Motor neuron (in vitro differentiated cells): Measurements from ENCODE around the gene GABRR2. TPM values are rescaled to one million over a fixed set of nuclear protein-coding genes. Genes with fewer than 3 reads are reported as not detected.

ENCODE experiments used
- ATAC-seq, 8 experiments: fragments of 200-7000 bp; cut with Tn5 transposase; replicated peaks in 6 of 8; 2 replicates each; pipeline ENCODE4 v1.8.0; 2021; ENCODE audit warnings: mild to moderate bottlenecking in 8 of 8, moderate library complexity in 8 of 8
- H3K27ac ChIP-seq, 2 donors: fragments of 250-450 bp; sonication (Bioruptor Pico); 2 replicates each; pipeline ENCODE4 v1.9.0; 2021; ENCODE audit warnings: antibody characterized with exemption in 2 of 2, mild to moderate bottlenecking in 2 of 2, moderate library complexity in 1 of 2
- H3K4me1 ChIP-seq, 2 donors: fragments of 250-450 bp; sonication (Bioruptor Pico); replicated peaks in 1 of 2; 2 replicates each; pipeline ENCODE4 v1.6.1; 2021; ENCODE audit warnings: antibody characterized with exemption in 2 of 2, mild to moderate bottlenecking in 2 of 2, moderate library complexity in 1 of 2
- H3K4me3 ChIP-seq, 5 donors: fragments of 250-450 bp; sonication (Bioruptor Pico); 2 replicates each; pipeline ENCODE4 v1.9.0; 2021; ENCODE audit warnings: antibody characterized with exemption in 5 of 5, mild to moderate bottlenecking in 5 of 5, moderate library complexity in 4 of 5
- WGBS, 10 experiments: fragments of 450-650 bp; shearing (Covaris generic); methylation state at CpG; one replicate each; pipeline ENCODE4 v1.0.0; 2022; 5-methylcytosine and 5-hydroxymethylcytosine counted together
- in situ Hi-C, 9 experiments: fragments of 400-800 bp; cut with MboI; loops; one replicate each; pipeline ENCODE4 v1.15.0; 2021; ENCODE audit warnings: low sequenced_read_pairs in 9 of 9, low pct_unique_long_range_greater_than_20kb in 2 of 9; ENCODE audit not compliant: unreplicated experiment in 9 of 9
- total RNA-seq, 8 experiments: library from RNA; unstranded; fragments of 300-600 nt; gene quantifications; 2 replicates each; pipeline versions ENCODE4 v1.2.3 to v1.2.4, GENCODE V29; 2022

Gene GABRR2
- total RNA-seq, 8 experiments from 2014 or later, result 0.16 to 0.66 (median 0.34) TPM

GRCh38 chr6:89260310-89260709 is 54.8 kb downstream of the GABRR2 start:
- 80 to 92% (median 86%) methylated on average over 1 to 4 of the region's 4 CpGs; no CpG with 5 or more reads in 6 of the 10 experiments for WGBS, 10 experiments
- ATAC-seq, result no peak
- Histone ChIP-seq H3K27ac (no peak overlapping the region), H3K4me3 (no peak overlapping the region), H3K4me1 (peaks cover 0 to 4% of the 10 kb centered on the region in 2 donors)
- in situ Hi-C loops, result loop anchor here in 1 of 9 experiments (25.0 kb wide), 1 partner anchor 273 kb away; no protein-coding TSS in a partner anchor

- in situ Hi-C loops, result loop anchor here in 1 of 9 experiments (25.0 kb wide), 1 partner anchor 272 kb away; no protein-coding TSS in a partner anchor
- ATAC-seq, result no peak
- WGBS, 10 experiments, result 31 to 100% (median 77%) methylated on average over 1 to 3 of the region's 3 CpGs; no CpG with 5 or more reads in 1 of the 10 experiments
- Histone ChIP-seq H3K4me1 (peaks cover 0 to 4% of the 10 kb centered on the region in 2 donors), H3K4me3 (no peak overlapping the region), H3K27ac (no peak overlapping the region)
Measured at GRCh38 chr6:89258912-89259311, 56.2 kb downstream of the GABRR2 start.

GRCh38 chr6:89257781-89258180 is 57.3 kb downstream of the GABRR2 start:
- no peak overlapping the region for H3K4me3 ChIP-seq
- WGBS, 10 experiments, result 0 to 100% (median 65%) methylated on average over 1 to 4 of the region's 4 CpGs; no CpG with 5 or more reads in 3 of the 10 experiments
- peaks cover 0 to 4% of the 10 kb centered on the region in 2 donors for H3K4me1 ChIP-seq
- no peak overlapping the region for H3K27ac ChIP-seq
- in situ Hi-C loops, result loop anchor here in 1 of 9 experiments (25.0 kb wide), 1 partner anchor 270 kb away; no protein-coding TSS in a partner anchor
- ATAC-seq, result no peak

- 40 to 100% (median 93%) methylated on average over 1 to 5 of the region's 6 CpGs; no CpG with 5 or more reads in 3 of the 10 experiments for WGBS, 10 experiments
- Histone ChIP-seq H3K4me1 (peaks cover 0 to 4% of the 10 kb centered on the region in 2 donors), H3K4me3 (no peak overlapping the region), H3K27ac (no peak overlapping the region)
- no peak for ATAC-seq
- in situ Hi-C loops, result loop anchor here in 1 of 9 experiments (25.0 kb wide), 1 partner anchor 270 kb away; no protein-coding TSS in a partner anchor
Measured at GRCh38 chr6:89257346-89257745, 57.8 kb downstream of the GABRR2 start.

- ATAC-seq, result no peak
- H3K27ac ChIP-seq, result no peak overlapping the region
- H3K4me1 ChIP-seq, result no peaks in the 10 kb centered on the region
- no peak overlapping the region for H3K4me3 ChIP-seq
- WGBS, 10 experiments, result 29 to 100% (median 89%) methylated on average over 1 to 4 of the region's 4 CpGs; no CpG with 5 or more reads in 3 of the 10 experiments
- in situ Hi-C loops, result loop anchor here in 1 of 9 experiments (25.0 kb wide), 1 partner anchor 268 kb away; no protein-coding TSS in a partner anchor
Measured at GRCh38 chr6:89255417-89255816, 59.7 kb downstream of the GABRR2 start.

- Histone ChIP-seq H3K4me3 (no peak overlapping the region), H3K4me1 (no peaks in the 10 kb centered on the region), H3K27ac (no peak overlapping the region)
- in situ Hi-C loops, result loop anchor here in 1 of 9 experiments (25.0 kb wide), 1 partner anchor 267 kb away; no protein-coding TSS in a partner anchor
- no peak for ATAC-seq
Measured at GRCh38 chr6:89254569-89254968, 60.5 kb downstream of the GABRR2 start.

- H3K4me1 ChIP-seq, result no peaks in the 10 kb centered on the region
Measured at GRCh38 chr6:89252907-89253306, 62.2 kb downstream of the GABRR2 start.

GRCh38 chr6:89251976-89252375 is 63.1 kb downstream of the GABRR2 start:
- ATAC-seq, result no peak
- no peak overlapping the region for H3K4me3 ChIP-seq
- no peaks in the 10 kb centered on the region for H3K4me1 ChIP-seq
- 75 to 100% (median 85%) methylated on average over 2 to 10 of the region's 10 CpGs; no CpG with 5 or more reads in 3 of the 10 experiments for WGBS, 10 experiments
- in situ Hi-C loops, result loop anchor here in 1 of 9 experiments (25.0 kb wide), 1 partner anchor 265 kb away; no protein-coding TSS in a partner anchor
- H3K27ac ChIP-seq, result no peak overlapping the region

More at GRCh38 chr6:89252907-89253306, 62.2 kb downstream of the GABRR2 start:
- no peak overlapping the region for H3K4me3 ChIP-seq
- 40 to 100% (median 100%) methylated on average over 1 to 2 of the region's 2 CpGs; no CpG with 5 or more reads in 5 of the 10 experiments for WGBS, 10 experiments
- peak in 2 of 8 experiments; percentile 37 to 74 for ATAC-seq
- no peak overlapping the region for H3K27ac ChIP-seq
- in situ Hi-C loops, result loop anchor here in 1 of 9 experiments (25.0 kb wide), 1 partner anchor 266 kb away; no protein-coding TSS in a partner anchor

GRCh38 chr6:89251170-89251569 is 63.9 kb downstream of the GABRR2 start:
- Histone ChIP-seq H3K27ac (no peak overlapping the region), H3K4me3 (no peak overlapping the region), H3K4me1 (no peaks in the 10 kb centered on the region)
- in situ Hi-C loops, result loop anchor here in 1 of 9 experiments (25.0 kb wide), 1 partner anchor 264 kb away; no protein-coding TSS in a partner anchor
- ATAC-seq, result no peak
- WGBS, 10 experiments, result 20 to 100% (median 40%) methylated on average over 1 to 2 of the region's 2 CpGs; no CpG with 5 or more reads in 4 of the 10 experiments

- ATAC-seq, result no peak
- 60 to 89% (median 84%) methylated on average over 1 to 5 of the region's 7 CpGs; no CpG with 5 or more reads in 6 of the 10 experiments for WGBS, 10 experiments
- Histone ChIP-seq H3K4me1 (no peaks in the 10 kb centered on the region), H3K27ac (no peak overlapping the region), H3K4me3 (no peak overlapping the region)
- in situ Hi-C loops, result loop anchor here in 1 of 9 experiments (25.0 kb wide), 1 partner anchor 263 kb away; no protein-coding TSS in a partner anchor
Measured at GRCh38 chr6:89250239-89250638, 64.9 kb downstream of the GABRR2 start.

GRCh38 chr6:89244241-89244985 is 70.7 kb downstream of the GABRR2 start:
- WGBS, 10 experiments, result 20 to 93% (median 73%) methylated on average over 1 to 5 of the region's 5 CpGs; no CpG with 5 or more reads in 1 of the 10 experiments
- H3K4me3 ChIP-seq, result no peak overlapping the region
- in situ Hi-C loops, result loop anchor here in 4 of 9 experiments (10.0 to 25.0 kb wide), 4 partner anchors 120 to 270 kb away; no protein-coding TSS in a partner anchor
- H3K4me1 ChIP-seq, result peaks cover 9 to 12% of the 10 kb centered on the region in 2 donors
- H3K27ac ChIP-seq, result no peak overlapping the region
- no peak for ATAC-seq

GRCh38 chr6:89243331-89243629 is 71.8 kb downstream of the GABRR2 start:
- ATAC-seq, result peak in 1 of 8 experiments; percentile 53
- WGBS, 10 experiments, result 0 to 29% (median 20%) methylated on average over 1 of the region's 1 CpG; no CpG with 5 or more reads in 7 of the 10 experiments
- no peak overlapping the region for H3K27ac ChIP-seq
- no peak overlapping the region for H3K4me3 ChIP-seq
- in situ Hi-C loops, result loop anchor here in 4 of 9 experiments (10.0 to 25.0 kb wide), 4 partner anchors 118 to 268 kb away; no protein-coding TSS in a partner anchor
- peaks cover 9 to 12% of the 10 kb centered on the region in 2 donors for H3K4me1 ChIP-seq
